Measurements from ENCODE around the gene FARS2. TPM values are rescaled to one million over a fixed set of nuclear protein-coding genes. Genes with fewer than 3 reads are reported as not detected.

The FARS2 gene
- total RNA-seq, 1 experiment from 2014 or later: 20.0 TPM

DNA sequence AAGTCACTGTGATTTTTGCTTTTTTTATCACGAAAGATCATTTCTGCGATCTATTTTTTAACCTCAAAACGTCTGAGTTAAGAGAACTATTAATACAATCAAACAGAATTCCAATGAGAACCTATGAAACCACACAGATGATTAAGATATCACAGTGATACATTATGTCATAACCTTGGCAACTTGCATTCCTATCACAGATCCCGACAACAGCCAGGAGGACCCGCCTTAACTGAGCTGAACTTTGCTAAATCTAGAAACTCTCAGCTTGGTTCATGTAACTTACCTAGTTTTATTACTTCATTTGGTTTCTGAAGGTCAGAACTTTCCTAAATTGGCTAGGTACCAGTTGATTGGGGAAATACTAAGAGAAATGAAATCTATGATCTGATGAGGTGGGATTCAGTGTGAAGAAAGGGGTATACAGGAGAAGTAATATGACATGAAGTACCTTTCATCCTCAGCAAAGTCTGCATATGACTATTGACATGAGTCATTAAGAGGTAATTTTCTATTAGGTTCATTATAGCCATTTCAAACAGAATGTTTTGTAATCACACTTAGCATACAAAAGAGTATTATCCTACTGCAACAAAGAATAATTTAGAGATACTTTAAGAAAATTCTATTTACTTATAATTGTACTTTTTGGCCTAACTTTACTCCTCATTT lies 11.7 kb upstream of the FARS2 start:
- DNase-seq (ENCODE audit: low spot score): peak; percentile 25

DNA sequence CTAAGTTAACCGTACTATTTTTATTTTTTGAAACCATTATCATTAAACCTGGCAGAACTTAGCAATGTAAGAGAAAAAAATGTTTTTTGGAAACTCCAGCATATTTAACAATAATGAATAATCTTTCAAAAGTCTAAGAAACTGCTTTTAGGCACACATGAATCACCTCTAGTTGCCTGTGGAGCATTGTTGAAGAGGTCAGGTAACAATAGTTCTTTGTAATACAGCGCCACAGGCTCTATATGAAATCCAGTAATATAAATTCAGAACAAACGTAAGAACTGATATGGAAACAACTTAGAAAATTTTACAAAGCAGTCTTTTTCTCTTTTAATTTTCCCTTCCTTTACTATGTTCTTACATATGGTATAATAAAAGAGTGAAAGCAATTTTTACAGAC lies 10.9 kb upstream of the FARS2 start:
- DNase-seq (ENCODE audit: low spot score): no peak

DNA sequence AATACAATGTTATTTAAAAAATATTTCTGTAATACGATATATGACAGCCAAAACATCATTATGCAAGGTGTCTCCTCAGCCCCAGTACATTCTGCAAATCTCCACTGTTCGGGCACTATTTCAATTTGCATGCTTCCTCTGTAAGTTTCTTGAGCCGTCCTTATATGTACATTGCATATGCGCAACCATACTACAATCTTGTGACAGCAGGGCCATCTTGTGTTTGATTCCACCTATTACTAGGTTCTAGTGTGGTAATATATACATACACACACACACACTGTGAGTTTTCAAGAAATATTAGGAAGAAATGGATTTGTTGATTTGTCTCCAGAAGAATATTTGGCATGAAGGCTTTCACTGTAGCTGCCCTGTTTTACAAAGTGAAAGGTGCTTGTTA lies 10.4 kb upstream of the FARS2 start:
- no peak for DNase-seq (ENCODE audit: low spot score)

DNA sequence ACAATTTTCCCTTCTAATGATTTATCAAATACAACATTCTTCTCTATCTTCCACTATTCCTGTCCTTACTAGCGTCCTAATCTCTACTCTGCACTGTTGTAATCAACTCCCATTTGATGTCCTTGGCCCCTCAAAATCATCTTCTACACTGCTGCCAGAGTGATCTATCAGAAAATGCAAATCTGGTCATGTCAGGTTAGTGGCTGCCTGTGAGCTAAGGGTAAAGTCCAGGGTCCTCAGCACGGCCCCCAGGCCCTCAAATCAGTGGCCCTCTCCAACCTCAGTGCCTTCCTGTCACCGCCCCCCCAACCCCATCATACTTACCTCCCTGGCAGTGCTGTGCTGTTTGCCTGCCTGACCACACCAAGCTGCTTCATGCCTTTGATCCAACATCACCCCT lies 4.4 kb upstream of the FARS2 start:
- no peak for DNase-seq (ENCODE audit: low spot score)

DNA sequence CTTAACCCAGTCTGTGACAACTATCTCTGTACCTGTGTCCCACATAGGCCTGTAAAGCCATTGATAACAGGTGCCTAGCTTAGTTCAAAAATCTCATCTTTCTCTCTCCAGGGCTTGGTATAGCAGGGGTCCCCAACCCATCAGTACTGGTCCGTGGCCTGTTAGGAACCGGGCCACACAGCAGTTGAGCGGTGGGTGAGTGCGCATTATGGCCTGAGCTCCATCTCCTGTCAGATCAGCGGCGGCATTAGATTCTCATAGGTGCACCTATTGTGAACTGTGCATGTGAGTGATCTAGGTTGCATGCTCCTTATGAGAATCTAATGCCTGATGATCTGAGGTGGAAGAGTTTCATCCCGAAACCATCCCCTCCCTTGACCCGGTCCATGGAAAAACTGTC lies 3.9 kb upstream of the FARS2 start:
- DNase-seq (ENCODE audit: low spot score): no peak

DNA sequence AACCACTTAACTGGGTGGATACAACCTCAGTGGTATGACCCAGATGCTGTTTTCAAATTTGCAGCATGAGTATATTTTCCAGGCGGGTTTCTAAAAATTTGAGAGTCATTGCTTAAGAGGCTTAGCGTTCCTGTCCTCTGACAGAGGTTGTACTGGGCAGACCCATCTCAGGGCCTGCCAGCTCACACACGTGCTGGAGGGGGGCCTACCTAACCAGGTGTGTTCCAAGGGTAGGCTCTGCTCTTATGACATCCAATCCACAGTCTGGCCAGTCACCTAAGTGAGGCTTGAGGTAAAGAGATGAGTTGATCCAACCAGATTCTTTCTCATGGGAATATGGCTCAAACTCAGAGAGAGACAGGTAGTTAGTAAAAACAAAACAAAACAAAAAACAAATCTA lies 1.9 kb upstream of the FARS2 start:
- DNase-seq (ENCODE audit: low spot score): no peak

DNA sequence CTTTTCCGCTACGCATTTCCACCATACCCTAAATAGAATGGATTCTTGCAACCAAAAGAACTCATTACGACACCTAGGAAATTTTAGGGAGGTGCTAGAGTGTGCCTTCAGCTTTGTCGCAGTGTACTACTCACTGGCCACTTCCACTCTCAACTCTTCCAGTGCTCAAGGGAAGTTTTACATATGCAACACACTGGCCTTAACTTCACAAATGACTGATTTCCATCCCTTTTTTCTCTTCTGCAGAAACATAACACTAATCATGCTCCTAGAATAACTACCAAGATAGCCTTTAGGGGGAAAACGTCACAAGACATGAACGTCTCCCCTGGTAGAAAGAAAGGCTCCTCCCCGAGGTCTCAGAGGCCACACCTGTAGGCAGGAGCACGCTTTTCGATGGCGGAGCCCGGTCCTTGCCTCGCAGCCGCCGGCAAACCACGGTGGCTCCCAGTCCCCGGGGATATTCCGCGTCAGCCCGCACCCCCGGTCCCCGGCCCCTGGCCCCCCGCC lies 1.1 kb upstream of the FARS2 start:
- peak; percentile 76 for DNase-seq (ENCODE audit: low spot score)

DNA sequence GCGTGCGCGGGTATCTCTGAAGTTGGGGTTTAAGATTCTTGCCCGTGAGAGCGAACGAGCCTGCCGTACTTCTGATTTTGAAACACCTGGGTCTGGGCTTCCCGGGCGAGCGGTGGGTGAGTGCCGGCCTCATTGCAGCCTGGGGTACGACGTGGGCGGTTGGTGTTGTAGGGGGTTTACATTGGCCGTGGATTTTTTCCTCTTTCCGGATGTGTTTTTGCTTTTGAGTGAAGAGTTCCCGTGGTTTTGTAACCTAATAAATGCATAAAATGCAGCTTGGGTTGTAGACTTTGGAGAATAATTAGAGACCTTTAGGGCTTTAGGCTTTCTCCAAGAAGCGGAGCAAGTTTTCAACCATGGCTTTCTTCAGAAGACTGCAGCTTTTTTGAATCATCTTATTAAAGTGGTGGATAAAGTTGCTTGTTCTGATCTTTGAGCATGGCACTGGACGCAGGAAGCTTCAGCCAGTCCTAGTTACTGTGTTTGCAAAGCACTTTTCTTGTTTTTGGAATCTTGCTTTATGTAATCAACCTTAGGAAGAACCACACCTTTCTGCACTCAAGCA lies 314 bp downstream of the FARS2 start:
- peak; percentile 49 for DNase-seq (ENCODE audit: low spot score)

DNA sequence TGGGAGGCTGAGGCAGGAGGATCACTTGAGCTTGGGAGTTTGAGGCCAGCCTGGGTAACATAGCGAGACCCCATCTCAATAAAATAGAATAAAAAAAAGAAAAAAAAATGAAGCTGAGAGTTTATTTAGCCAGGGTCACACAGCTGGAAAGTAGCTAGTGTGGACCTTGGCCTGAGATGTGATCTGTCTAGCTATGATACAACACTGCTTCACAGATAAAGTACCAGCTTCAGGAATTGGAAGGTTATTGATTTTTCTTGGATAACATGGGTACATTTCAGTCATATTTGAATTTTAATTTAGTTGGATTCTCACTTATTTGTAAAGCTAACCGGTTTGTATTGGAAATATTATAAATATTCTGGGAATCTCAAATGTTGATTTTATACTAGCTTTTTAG lies 5.1 kb downstream of the FARS2 start:
- no peak for DNase-seq (ENCODE audit: low spot score)

DNA sequence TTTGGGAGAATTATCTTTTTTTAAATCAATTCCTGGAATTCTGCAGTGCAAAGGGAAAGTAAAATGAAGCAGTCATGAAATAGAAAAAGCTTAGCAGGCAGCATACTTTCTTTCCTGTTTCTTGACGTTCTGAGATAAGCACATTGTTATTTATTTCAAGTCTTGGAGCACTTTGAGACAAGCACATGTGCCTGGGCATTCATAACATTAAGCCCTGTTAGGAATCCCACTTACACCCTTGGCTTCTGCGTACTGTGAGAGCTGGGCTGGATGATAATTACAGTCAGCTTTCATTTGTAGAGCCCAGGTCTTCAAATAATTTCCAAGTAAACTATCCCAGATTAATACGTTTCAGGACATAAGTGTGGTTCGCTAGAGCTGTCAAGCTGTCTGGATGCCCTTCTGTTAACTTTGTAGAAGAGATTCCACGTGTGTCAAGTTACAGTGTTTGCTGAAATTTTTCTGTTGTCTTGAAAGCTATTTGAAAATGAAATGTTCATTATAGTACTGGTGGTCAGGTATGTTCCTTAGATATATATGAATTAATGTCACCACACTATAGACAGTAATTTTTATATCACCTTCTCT lies 8.9 kb downstream of the FARS2 start:
- DNase-seq (ENCODE audit: low spot score): no peak

DNA sequence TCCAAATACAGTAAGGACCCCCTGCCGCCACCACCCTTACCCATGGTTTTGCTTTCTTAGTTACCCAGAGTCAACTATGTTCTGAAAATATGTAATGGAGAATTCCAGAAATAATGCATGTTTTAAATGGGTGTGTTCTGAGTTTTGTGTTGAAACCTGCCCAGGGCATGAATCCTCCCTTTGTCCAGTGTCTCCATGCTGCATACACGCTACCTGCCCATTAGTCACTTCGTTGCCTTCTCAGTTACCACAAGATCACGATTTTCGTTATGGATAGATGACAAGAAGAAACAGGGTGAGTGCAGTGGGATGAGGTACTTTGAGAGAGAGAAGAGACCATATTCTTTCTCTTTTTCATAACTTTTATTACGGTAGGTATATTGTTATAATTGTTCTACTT lies 10.6 kb downstream of the FARS2 start:
- no peak for DNase-seq (ENCODE audit: low spot score)

DNA sequence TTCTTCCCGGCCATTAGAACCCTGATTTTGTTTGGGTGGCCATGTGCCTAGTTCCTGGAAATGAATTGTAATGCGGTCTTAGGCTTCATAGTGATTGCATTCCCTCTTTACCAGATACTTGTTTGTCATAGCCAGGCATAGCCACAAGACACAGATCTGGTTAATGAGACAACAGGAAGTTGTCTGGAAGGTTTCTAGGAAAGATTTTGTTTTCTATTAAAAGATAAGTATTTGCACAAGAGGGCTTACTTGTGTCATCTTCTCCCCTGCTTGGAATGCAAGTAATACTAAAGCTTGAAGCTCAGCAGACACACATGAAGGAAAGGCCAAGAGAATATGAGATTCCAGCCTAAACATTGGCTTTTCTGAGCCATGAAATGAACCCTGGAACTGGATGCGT lies 12.9 kb downstream of the FARS2 start:
- no peak for DNase-seq (ENCODE audit: low spot score)

DNA sequence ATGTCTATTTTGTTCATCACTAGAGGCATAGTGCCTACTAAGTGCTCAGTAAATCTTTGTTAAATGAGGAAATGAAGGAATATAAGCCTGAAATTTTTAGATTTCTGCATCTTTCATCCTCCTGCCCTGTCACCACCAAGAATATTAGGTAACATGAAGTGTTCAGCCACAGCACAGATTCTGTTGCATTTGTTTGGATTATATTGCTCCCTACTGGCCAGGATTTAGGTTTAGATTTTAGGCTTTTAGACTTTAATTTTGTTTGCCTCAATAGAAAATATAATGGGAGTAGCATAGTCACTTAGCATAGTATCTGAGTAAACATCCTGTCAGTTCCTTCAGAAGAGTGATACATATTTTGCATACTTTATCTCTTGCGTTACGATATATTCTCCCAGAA lies 14.2 kb downstream of the FARS2 start:
- DNase-seq (ENCODE audit: low spot score): no peak

DNA sequence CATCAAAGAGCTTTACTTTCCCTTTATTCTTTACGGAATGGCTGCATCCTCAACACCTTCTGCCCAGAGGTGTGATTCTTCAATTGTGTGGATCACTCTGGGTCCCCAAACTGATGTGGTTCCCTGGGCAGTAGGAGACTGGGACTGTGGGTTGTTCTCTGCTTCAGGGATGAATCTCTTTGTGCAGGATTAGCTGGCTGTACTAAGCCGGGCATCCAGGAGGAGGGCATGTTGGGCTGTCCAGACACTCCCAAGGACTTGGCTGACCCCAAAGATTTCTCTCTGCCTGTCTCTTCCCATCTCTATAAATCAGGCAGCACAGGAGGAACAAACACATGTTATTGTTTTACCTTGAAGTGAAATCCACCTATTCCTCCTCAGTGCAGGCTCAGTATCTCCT lies 15.3 kb downstream of the FARS2 start:
- DNase-seq (ENCODE audit: low spot score): no peak

DNA sequence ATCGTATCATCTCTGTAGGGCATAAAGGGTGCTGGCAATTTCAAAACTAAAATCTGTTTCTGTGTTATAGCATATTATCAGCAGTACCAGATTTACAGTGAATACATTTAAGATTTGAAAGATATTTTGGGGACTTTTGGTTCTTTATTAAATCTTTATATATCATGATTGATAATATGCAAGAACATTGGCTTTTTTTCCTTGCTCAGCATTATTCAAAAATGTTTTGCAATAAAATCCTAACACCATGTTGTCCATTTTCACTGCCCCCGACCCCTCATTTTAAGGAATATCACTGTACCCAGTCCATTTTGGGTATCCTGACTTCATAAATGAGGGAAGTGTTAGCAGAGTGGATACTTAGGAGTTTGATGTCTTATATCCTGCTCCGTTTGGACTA lies 16.3 kb downstream of the FARS2 start:
- no peak for DNase-seq (ENCODE audit: low spot score)

DNA sequence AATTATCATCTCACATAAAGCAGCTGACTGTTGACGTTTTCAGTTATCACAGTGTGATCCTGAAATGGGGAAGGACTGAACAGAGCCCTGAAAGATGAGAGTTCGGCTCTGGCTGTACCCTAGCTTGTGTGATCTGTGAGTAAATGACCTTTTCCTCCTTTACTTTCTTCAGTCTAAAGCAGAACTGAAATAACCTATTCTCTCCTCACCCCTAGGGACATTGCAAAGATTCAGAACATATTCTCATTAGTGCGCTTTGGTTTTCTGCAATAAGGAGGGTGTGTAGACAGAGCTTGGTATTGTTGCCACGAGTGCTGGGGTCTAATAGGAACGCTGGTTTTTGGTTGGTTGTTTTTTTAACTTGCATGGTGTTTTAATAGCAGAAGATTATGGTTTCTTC lies 16.7 kb downstream of the FARS2 start:
- DNase-seq (ENCODE audit: low spot score): no peak

DNA sequence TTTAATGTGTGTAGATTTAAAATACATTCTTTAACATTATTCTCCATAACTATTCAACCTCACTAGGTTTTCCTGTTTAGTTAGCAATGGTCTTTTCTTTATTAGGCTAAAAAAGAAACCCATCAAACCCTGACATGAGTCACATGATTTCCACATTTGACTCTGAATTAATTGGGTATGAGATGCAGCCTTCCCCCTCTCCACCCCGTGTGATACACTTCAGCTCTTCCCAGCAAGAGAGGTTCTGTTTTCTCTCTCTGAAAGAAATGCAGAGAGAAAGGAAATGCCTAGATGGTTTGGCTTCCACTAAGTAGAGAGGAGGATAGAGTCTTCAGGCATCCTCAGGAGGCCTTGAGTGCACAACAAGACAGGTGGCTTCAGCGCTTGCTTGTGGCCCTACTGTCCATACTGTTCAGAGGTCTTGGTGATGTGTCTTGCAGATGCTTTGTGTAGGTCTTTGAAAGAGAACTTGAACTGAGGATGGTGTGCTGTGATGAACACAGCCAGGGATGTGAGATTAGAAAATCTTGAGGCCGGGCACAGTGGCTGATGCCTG lies 17.3 kb downstream of the FARS2 start:
- no peak for DNase-seq (ENCODE audit: low spot score)

DNA sequence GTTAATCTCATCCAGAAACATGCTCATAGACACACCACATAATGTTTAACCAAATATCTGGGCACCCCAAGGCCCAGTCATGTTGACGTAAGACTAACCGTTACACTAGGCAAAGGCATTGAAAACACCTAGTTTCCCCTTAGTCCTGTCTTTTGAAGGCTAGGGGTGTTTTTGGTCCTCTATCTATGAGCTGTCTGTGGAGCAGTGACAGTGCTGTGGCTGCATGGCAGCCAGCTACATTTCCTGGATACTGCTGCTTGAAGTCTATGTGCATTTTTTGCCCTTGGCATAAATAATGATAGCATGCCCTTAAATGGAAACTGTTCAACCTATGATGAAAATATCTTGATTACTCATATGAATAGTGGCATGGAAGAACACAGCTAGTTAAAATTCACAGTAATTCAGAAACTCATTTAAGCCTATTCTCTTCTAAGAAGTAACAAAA lies 18.6 kb downstream of the FARS2 start:
- DNase-seq (ENCODE audit: low spot score): no peak

DNA sequence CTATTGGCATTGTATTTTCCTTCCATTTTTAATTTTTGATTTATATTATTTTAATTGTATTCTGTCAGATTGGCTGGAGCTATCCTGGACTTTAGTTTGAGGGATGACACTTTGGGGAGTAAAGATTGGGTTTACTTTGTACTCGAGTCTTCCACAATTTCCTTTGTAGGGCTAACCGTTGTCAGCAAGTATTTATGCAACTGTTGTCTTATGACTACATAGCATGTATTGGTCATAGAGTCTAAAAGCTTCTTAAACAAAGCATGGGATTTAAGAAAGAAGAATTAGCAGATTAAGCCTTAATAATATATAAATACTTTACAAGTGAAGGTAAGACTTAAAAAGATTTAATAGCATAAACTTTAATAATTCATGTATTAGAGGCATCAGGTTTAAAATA lies 19.6 kb downstream of the FARS2 start:
- DNase-seq (ENCODE audit: low spot score): no peak

DNA sequence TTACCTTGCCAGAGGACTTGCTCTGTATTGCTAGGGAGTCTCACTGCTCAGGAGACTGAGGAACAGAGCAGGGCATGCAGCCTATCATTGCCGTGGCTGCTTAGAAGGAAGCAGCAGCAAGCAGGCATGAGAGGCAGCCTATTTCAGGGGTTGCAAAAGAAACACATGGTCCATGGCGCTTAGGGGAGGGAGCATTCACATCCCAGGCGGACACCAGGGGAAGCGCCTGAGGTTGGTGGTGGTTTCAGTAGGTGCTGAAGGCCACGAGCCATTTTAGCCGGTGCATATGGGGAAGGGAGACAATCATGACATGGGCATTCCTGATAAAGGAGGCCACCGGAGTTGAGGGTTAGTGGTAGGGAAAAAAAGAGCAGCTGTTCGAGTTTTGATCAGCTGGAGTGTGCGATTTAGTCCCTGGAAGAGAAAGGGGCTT lies 20.9 kb downstream of the FARS2 start:
- DNase-seq (ENCODE audit: low spot score): no peak

DNA sequence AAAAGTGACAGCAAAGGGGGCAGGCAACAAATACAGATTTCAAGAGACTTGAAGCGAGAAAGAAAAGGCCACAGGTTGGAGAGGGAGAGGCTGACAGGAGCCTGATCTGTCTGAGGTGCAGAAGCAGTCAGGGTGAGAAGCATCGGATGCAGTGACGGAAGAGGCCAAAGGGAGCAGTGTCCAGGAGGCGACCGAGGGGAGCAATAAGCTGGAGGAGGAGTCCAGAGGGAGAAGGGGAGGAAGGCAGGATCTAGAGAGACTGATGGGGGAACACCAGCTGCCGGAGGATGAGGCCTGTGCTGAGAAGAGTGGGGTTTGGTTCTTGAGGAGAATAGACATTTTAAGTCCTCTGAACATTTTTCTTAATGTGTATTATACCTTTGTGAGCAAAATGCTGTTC lies 23.8 kb downstream of the FARS2 start:
- DNase-seq (ENCODE audit: low spot score): no peak

DNA sequence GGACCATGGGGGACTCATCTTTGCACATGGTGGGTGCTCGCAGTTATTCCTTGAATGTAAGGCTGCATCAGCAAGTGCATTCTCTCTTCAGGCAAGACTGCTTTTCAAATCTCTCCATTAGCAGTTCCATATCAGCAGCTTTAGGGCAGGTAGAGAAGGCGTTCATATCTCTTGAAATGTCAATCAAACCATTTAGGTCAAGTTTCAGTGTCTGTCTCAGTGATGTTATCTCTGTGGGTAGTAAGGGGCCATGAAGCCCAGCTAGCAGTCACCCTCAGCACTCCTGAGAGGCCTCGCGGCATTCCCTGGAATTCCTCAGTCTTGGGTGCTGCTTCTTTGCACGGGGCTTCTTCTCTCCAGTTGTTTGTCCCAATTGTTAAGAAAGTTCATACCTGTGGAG lies 24.2 kb downstream of the FARS2 start:
- no peak for DNase-seq (ENCODE audit: low spot score)

DNA sequence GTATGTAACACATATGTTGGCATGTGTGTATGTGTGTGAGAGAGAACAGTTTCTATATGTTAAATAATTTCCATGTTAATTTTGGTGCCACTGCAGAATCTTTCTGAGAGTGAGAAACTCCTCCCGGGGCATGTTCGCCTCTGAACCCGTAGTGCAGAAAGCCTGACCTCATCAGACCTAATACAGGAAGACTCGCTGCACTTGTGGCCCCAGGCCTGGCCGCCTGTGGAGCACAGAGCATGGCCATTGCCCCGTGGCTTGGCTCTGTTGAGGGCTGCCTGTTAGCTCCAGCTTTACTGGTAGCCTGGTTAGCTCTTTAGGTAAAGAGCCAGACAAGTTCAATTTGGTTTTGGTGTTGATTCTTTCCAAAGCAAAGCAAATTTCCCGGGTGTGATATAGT lies 25.5 kb downstream of the FARS2 start:
- no peak for DNase-seq (ENCODE audit: low spot score)

Data from HT-29 (cell line).